Measurements from ENCODE around the gene ARSG.
A peak's percentile ranks its signal among the peaks of the same experiment; 100 is the strongest.

ARSG gene

GRCh38 chr17:68292689-68293040 is 1.4 kb downstream of the ARSG start:
- TF ChIP-seq CTCF (IDR thresholded peaks at IDR 0.05; ENCODE audit: low read depth, low read length, missing control alignments): no peak
- in situ Hi-C loops (cut with HindIII; ENCODE audit: low sequenced_read_pairs): no loop called here
- peak overlapping the region; percentile 55 for H3K4me3 ChIP-seq (ENCODE audit: low read depth, low read length)
- DNase-seq (ENCODE audit: low read depth): no peak

GRCh38 chr17:68293490-68294195 is 2.3 kb downstream of the ARSG start:
- in situ Hi-C loops (cut with HindIII; ENCODE audit: low sequenced_read_pairs): no loop called here
- no peak overlapping the region for H3K4me3 ChIP-seq (ENCODE audit: low read depth, low read length)
- no peak for DNase-seq (ENCODE audit: low read depth)
- no peak for TF ChIP-seq CTCF (IDR thresholded peaks at IDR 0.05; ENCODE audit: low read depth, low read length, missing control alignments)

- no peak for TF ChIP-seq CTCF (IDR thresholded peaks at IDR 0.05; ENCODE audit: low read depth, low read length, missing control alignments)
- no peak for DNase-seq (ENCODE audit: low read depth)
- no peak overlapping the region for H3K4me3 ChIP-seq (ENCODE audit: low read depth, low read length)
- in situ Hi-C loops (cut with HindIII; ENCODE audit: low sequenced_read_pairs): no loop called here
Observed at GRCh38 chr17:68294196-68294555, 2.9 kb downstream of the ARSG start.

GRCh38 chr17:68294617-68295016 is 3.3 kb downstream of the ARSG start:
- in situ Hi-C loops (cut with HindIII; ENCODE audit: low sequenced_read_pairs): no loop called here
- no peak for DNase-seq (ENCODE audit: low read depth)
- no peak overlapping the region for H3K4me3 ChIP-seq (ENCODE audit: low read depth, low read length)
- no peak for TF ChIP-seq CTCF (IDR thresholded peaks at IDR 0.05; ENCODE audit: low read depth, low read length, missing control alignments)

GRCh38 chr17:68295086-68295485 is 3.8 kb downstream of the ARSG start:
- in situ Hi-C loops (cut with HindIII; ENCODE audit: low sequenced_read_pairs): no loop called here
- DNase-seq (ENCODE audit: low read depth): no peak
- H3K4me3 ChIP-seq (ENCODE audit: low read depth, low read length): no peak overlapping the region
- no peak for TF ChIP-seq CTCF (IDR thresholded peaks at IDR 0.05; ENCODE audit: low read depth, low read length, missing control alignments)

- no peak for DNase-seq (ENCODE audit: low read depth)
- no peak for TF ChIP-seq CTCF (IDR thresholded peaks at IDR 0.05; ENCODE audit: low read depth, low read length, missing control alignments)
- in situ Hi-C loops (cut with HindIII; ENCODE audit: low sequenced_read_pairs): no loop called here
- no peak overlapping the region for H3K4me3 ChIP-seq (ENCODE audit: low read depth, low read length)
Observed at GRCh38 chr17:68296217-68297191, 5.2 kb downstream of the ARSG start.
